ENCODE measurements around the gene APOB. TPM values are rescaled to one million over a fixed set of nuclear protein-coding genes. Genes with fewer than 3 reads are reported as not detected.

The APOB gene
- total and polyA plus RNA-seq, 2 of the 13 experiments (the other 11 are each of a cell fraction or from before 2014, with no cell fraction given): 1,569 to 2,515 TPM

GRCh38 chr2:21028021-21028947 is 15.6 kb downstream of the APOB start (continued):
- TF ChIP-seq ATF4 (CRISPR knock-in tag; IDR thresholded peaks at IDR 0.05) (0 out of 4 replicates have a peak, but pooled peaks of 1 of the 2 experiments have one; percentile 26), ZNF460 (CRISPR knock-in tag; IDR thresholded peaks at IDR 0.05; ENCODE audit: borderline replicate concordance) (no peak), ZBTB40 (IDR thresholded peaks at IDR 0.05) (no peak), ZBTB40 (CRISPR knock-in tag; IDR thresholded peaks at IDR 0.05) (no peak), RNF2 (conservative IDR thresholded peaks at IDR 0.05; ENCODE audit: low read depth) (no peak), RARG (CRISPR knock-in tag; IDR thresholded peaks at IDR 0.05; ENCODE audit: low read depth) (0 out of 2 replicates have a peak, but pooled peaks have one; percentile 33), ZFP82 (CRISPR knock-in tag; IDR thresholded peaks at IDR 0.05; ENCODE audit: borderline replicate concordance) (no peak), PAF1 (CRISPR knock-in tag; IDR thresholded peaks at IDR 0.05) (peak; percentile 71; the same call in 1 of the 2 replicates), ADNP (CRISPR knock-in tag; IDR thresholded peaks at IDR 0.05) (no peak), SCMH1 (CRISPR knock-in tag; IDR thresholded peaks at IDR 0.05; ENCODE audit: borderline replicate concordance) (no peak), HNRNPK (IDR thresholded peaks at IDR 0.05; ENCODE audit: low read depth, low read length, poor library complexity, severe bottlenecking) (no peak), MED1 (CRISPR knock-in tag; IDR thresholded peaks at IDR 0.05) (no peak), ZNF512 (CRISPR knock-in tag; IDR thresholded peaks at IDR 0.05) (no peak)
- TF ChIP-seq, protein P1, sequence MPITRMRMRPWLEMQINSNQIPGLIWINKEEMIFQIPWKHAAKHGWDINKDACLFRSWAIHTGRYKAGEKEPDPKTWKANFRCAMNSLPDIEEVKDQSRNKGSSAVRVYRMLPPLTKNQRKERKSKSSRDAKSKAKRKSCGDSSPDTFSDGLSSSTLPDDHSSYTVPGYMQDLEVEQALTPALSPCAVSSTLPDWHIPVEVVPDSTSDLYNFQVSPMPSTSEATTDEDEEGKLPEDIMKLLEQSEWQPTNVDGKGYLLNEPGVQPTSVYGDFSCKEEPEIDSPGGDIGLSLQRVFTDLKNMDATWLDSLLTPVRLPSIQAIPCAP (CRISPR knock-in tag; IDR thresholded peaks at IDR 0.05; ENCODE audit: low read depth): no peak

Data from HepG2 (cell line).